OCI-LY1 (cell line): ENCODE measurements around the gene OPA1.

Source experiments
- H2AFZ ChIP-seq: fragments of 200-600 bp; sonication (generic), shearing (Covaris generic); 2 replicates; pipeline ENCODE4 v1.6.0; 2014; ENCODE audit warnings: antibody characterized with exemption, mild to moderate bottlenecking, low read length
- H3F3A ChIP-seq: fragments of 200-600 bp; sonication (generic), shearing (Covaris generic); 2 replicates; pipeline ENCODE4 v1.6.0; 2014; ENCODE audit warnings: mild to moderate bottlenecking, antibody characterized with exemption, low read length, moderate library complexity; ENCODE audit not compliant: insufficient read depth
- H3K27ac ChIP-seq: fragments of 200-600 bp; sonication (generic); 2 replicates; pipeline ENCODE4 v1.5.1; 2014; ENCODE audit warnings: low read length, mixed run types, mild to moderate bottlenecking, low read depth; ENCODE audit not compliant: poor library complexity, severe bottlenecking
- H3K27me3 ChIP-seq: fragments of 200-600 bp; sonication (generic); 2 replicates; pipeline ENCODE4 v1.6.0; 2014; ENCODE audit warnings: antibody characterized with exemption, mild to moderate bottlenecking, low read length, moderate library complexity; ENCODE audit not compliant: insufficient read depth
- H3K36me3 ChIP-seq: fragments of 200-600 bp; sonication (generic); 2 replicates; pipeline ENCODE4 v1.6.1; 2014; ENCODE audit warnings: mild to moderate bottlenecking, antibody characterized with exemption, low read length, moderate library complexity, mixed read lengths; ENCODE audit not compliant: insufficient read depth
- H3K4me1 ChIP-seq: fragments of 200-600 bp; sonication (generic); 2 replicates; pipeline ENCODE4 v1.5.1; 2014; ENCODE audit warnings: mild to moderate bottlenecking, low read length, moderate library complexity; ENCODE audit not compliant: insufficient read depth, severe bottlenecking
- H3K4me2 ChIP-seq: fragments of 200-600 bp; sonication (generic), shearing (Covaris generic); 2 replicates; pipeline ENCODE4 v1.6.1; 2014; ENCODE audit warnings: low read length
- H3K4me3 ChIP-seq: fragments of 200-600 bp; sonication (generic); 2 replicates; pipeline ENCODE4 v1.5.1; 2014; ENCODE audit warnings: low read length, low read depth, mild to moderate bottlenecking, mixed read lengths; ENCODE audit not compliant: poor library complexity, severe bottlenecking
- H3K79me2 ChIP-seq: fragments of 200-600 bp; shearing (Covaris generic); 2 replicates; pipeline ENCODE4 v1.6.1; 2016; ENCODE audit warnings: mixed run types, low read length, mixed read lengths; ENCODE audit not compliant: insufficient read depth
- H3K9ac ChIP-seq: fragments of 200-600 bp; sonication (generic), shearing (Covaris generic); 2 replicates; pipeline ENCODE4 v1.6.1; 2014; ENCODE audit warnings: mild to moderate bottlenecking, low read length, mixed read lengths
- H3K9me2 ChIP-seq: fragments of 200-600 bp; sonication (generic), shearing (Covaris generic); 2 replicates; pipeline ENCODE4 v1.6.1; 2014; ENCODE audit warnings: low read depth, mild to moderate bottlenecking, low read length, mixed read lengths
- H3K9me3 ChIP-seq: fragments of 200-600 bp; shearing (Covaris generic); 2 replicates; pipeline ENCODE4 v1.6.1; 2014; ENCODE audit warnings: low read length, mixed read lengths
- H4K20me1 ChIP-seq: fragments of 200-600 bp; sonication (generic), shearing (Covaris generic); 2 replicates; pipeline ENCODE4 v1.6.0; 2016; ENCODE audit warnings: mild to moderate bottlenecking, low read length; ENCODE audit not compliant: insufficient read depth
- EZH2 ChIP-seq: fragments of 200-600 bp; sonication (generic), shearing (Covaris generic); IDR thresholded peaks from 2 replicates; pipeline ENCODE4 v1.8.0; 2017; ENCODE audit warnings: borderline replicate concordance, mixed run types, mild to moderate bottlenecking, antibody characterized with exemption, low read length, moderate library complexity, mixed read lengths
- TF ChIP-seq, protein P1 (sequence below): fragments of 200-600 bp; sonication (generic), shearing (Covaris generic); IDR thresholded peaks from 2 replicates; pipeline ENCODE4 v1.5.1; 2017; ENCODE audit warnings: mild to moderate bottlenecking, antibody characterized with exemption, low read length, moderate library complexity, mixed read lengths

Gene OPA1

DNA sequence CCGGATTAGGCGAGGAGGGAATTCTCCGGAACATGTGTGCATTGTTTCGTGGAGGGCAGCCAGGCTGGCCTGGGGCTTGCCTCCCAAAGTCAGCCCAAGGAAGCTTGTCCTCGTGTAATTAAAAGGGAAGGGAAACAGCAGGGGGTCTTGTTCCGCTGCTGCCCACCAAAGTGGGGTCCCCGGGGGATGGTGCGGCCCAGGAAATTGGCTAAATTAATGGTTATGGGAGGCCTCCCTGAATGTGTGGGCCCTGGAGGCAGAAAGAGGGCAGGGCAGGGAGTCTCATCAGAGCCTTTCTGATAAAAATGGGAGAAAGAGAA is 118.1 kb downstream of the OPA1 start:
- H3K4me3 ChIP-seq, result no peak overlapping the region
- H2AFZ ChIP-seq, result no peak overlapping the region
- H3K4me2 ChIP-seq, result no peak overlapping the region
- TF ChIP-seq, protein P1, sequence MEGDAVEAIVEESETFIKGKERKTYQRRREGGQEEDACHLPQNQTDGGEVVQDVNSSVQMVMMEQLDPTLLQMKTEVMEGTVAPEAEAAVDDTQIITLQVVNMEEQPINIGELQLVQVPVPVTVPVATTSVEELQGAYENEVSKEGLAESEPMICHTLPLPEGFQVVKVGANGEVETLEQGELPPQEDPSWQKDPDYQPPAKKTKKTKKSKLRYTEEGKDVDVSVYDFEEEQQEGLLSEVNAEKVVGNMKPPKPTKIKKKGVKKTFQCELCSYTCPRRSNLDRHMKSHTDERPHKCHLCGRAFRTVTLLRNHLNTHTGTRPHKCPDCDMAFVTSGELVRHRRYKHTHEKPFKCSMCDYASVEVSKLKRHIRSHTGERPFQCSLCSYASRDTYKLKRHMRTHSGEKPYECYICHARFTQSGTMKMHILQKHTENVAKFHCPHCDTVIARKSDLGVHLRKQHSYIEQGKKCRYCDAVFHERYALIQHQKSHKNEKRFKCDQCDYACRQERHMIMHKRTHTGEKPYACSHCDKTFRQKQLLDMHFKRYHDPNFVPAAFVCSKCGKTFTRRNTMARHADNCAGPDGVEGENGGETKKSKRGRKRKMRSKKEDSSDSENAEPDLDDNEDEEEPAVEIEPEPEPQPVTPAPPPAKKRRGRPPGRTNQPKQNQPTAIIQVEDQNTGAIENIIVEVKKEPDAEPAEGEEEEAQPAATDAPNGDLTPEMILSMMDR, result no peak
- TF ChIP-seq EZH2, result no peak
- H3K79me2 ChIP-seq, result no peaks in the 10 kb centered on the region
- peaks cover 13% of the 10 kb centered on the region for H3K9me3 ChIP-seq
- no peaks in the 10 kb centered on the region for H3K4me1 ChIP-seq
- H3K36me3 ChIP-seq, result no peaks in the 10 kb centered on the region
- H3K9me2 ChIP-seq, result no peaks in the 10 kb centered on the region
- H3K27ac ChIP-seq, result no peak overlapping the region
- no peaks in the 10 kb centered on the region for H3F3A ChIP-seq
- no peaks in the 10 kb centered on the region for H3K27me3 ChIP-seq
- no peaks in the 10 kb centered on the region for H4K20me1 ChIP-seq
- H3K9ac ChIP-seq, result no peak overlapping the region

DNA sequence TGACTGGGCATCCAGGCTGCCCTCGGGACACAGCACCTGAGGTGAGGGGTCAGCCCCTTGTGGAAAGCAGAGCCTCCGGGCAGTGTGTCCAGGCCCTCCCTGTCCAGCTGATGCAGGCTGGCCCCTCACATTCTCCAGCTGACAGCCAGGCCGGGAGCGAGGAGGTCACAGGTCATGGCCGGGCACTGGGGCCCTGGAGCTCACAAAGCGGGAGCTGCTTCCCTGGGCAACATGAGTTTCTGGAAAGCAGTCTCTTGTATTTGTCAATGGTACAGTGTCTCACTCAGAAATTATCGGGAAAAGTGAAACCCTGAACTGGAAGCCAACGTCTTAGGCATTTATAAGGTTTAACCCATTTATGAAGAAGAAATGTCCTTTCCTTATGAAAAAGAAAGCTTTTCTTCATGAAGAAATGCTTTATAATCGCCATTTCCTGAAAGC is 118.5 kb downstream of the OPA1 start:
- Histone ChIP-seq H3F3A (no peaks in the 10 kb centered on the region), H3K9me2 (no peaks in the 10 kb centered on the region), H3K27ac (no peak overlapping the region), H3K4me2 (no peak overlapping the region), H3K9ac (no peak overlapping the region), H3K79me2 (no peaks in the 10 kb centered on the region), H3K36me3 (no peaks in the 10 kb centered on the region), H3K4me3 (no peak overlapping the region), H3K4me1 (no peaks in the 10 kb centered on the region), H3K27me3 (no peaks in the 10 kb centered on the region), H2AFZ (no peak overlapping the region), H4K20me1 (no peaks in the 10 kb centered on the region), H3K9me3 (peaks cover 13% of the 10 kb centered on the region)
- no peak for TF ChIP-seq EZH2
- TF ChIP-seq, protein P1, result no peak

DNA sequence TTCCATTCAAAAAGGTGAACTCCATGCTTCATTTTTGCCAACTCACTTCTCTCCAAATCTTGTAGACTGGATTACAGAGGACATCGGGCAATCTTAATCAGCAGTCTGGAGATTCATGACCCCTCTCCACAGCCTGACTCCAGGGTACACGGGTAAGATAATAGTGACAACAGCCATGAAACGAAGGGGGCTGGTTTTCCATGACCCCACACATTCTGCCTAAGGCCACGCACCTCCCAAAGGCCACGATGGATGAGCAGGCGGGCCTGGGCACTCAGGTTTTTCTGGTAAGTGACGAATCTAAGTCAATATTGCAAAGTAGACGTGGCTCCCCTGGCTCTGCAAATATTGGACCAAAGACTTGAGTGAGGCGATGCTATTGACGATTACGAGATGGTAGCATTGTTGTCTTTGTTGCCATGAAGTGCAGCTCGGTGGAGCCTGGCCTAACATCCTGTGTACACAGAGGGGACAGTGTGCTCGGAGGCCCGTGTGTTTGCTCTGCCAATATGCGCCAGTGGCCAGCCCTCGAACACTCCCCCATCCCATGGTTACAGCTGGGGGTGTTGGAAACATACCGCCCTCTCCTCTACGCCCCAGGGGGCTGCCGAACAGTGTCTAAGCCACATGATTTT is 119.1 kb downstream of the OPA1 start:
- no peak overlapping the region for H3K27ac ChIP-seq
- peaks cover 13% of the 10 kb centered on the region for H3K9me3 ChIP-seq
- no peak overlapping the region for H3K9ac ChIP-seq
- H3K36me3 ChIP-seq, result no peaks in the 10 kb centered on the region
- no peaks in the 10 kb centered on the region for H3F3A ChIP-seq
- H2AFZ ChIP-seq, result no peak overlapping the region
- H3K9me2 ChIP-seq, result no peaks in the 10 kb centered on the region
- no peaks in the 10 kb centered on the region for H3K4me1 ChIP-seq
- no peaks in the 10 kb centered on the region for H3K79me2 ChIP-seq
- H3K4me2 ChIP-seq, result no peak overlapping the region
- no peaks in the 10 kb centered on the region for H3K27me3 ChIP-seq
- no peak for TF ChIP-seq EZH2
- H4K20me1 ChIP-seq, result no peaks in the 10 kb centered on the region
- no peak overlapping the region for H3K4me3 ChIP-seq

DNA sequence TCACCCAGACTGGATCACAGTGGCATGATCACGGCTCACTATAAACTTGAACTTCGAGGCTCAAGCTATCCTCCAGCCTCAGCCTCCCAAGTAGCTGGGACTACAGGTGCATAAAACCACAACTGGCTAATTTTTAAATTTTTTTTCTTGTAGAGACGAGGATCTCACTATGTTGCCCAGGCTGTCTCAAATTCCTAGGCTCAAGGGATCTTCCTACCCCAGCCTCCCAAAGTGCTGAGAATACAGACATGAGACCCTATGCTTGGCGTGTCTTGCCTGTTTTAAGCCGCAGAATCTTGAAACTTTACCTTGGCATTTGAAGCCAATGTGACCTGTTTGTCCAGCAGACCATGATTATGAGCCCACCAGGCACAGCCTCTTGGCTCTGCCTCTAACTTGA is 119.9 kb downstream of the OPA1 start:
- Histone ChIP-seq H2AFZ (no peak overlapping the region), H3F3A (no peaks in the 10 kb centered on the region), H3K9me2 (no peaks in the 10 kb centered on the region), H3K4me2 (no peak overlapping the region), H4K20me1 (no peaks in the 10 kb centered on the region), H3K4me3 (no peak overlapping the region), H3K27me3 (no peaks in the 10 kb centered on the region), H3K9me3 (peaks cover 13% of the 10 kb centered on the region), H3K36me3 (no peaks in the 10 kb centered on the region), H3K9ac (no peak overlapping the region), H3K27ac (no peak overlapping the region), H3K4me1 (no peaks in the 10 kb centered on the region), H3K79me2 (no peaks in the 10 kb centered on the region)
- TF ChIP-seq EZH2, result no peak
- TF ChIP-seq, protein P1, result no peak
